HAP-1 (cell line): ENCODE results near the gene CHST2.
A peak's percentile ranks its signal among the peaks of the same experiment; 100 is the strongest.
"Not testable (repeated sequence)": the region's sequence is repeated elsewhere in the genome, so short reads cannot be mapped to it uniquely, and the experiment has no call there.

Experiments used
- DNase-seq, 2 experiments: peaks; one replicate each; pipeline ENCODE4 v3.0.0-alpha.2; 2016 to 2020; ENCODE audit warnings: low spot score in 2 of 2
- H3K27me3 ChIP-seq: fragments of 250-450 bp; sonication (Bioruptor Pico); 2 replicates; pipeline ENCODE4 v1.5.1; 2020; ENCODE audit warnings: low read depth, mild to moderate bottlenecking, moderate library complexity
- H3K36me3 ChIP-seq: fragments of 250-450 bp; sonication (Bioruptor Pico); replicated peaks from 2 replicates; pipeline ENCODE4 v1.5.1; 2020; ENCODE audit warnings: mild to moderate bottlenecking
- H3K4me1 ChIP-seq: fragments of 250-450 bp; sonication (Bioruptor Pico); 2 replicates; pipeline ENCODE4 v1.5.1; 2020; ENCODE audit warnings: mild to moderate bottlenecking
- H3K4me3 ChIP-seq: fragments of 250-450 bp; sonication (Bioruptor Pico); 2 replicates; pipeline ENCODE4 v1.5.1; 2020; ENCODE audit warnings: mild to moderate bottlenecking, moderate library complexity
- H3K9me3 ChIP-seq: fragments of 250-450 bp; sonication (Bioruptor Pico); 2 replicates; pipeline ENCODE4 v1.5.1; 2020; ENCODE audit warnings: mild to moderate bottlenecking, moderate library complexity
- in situ Hi-C: fragments of 300-500 bp; cut with MboI; formaldehyde crosslinking; loops from 3 replicates; pipeline ENCODE4 v1.14.3; 2020; ENCODE audit warnings: low sequenced_read_pairs, inconsistent platforms, mixed read lengths

CHST2 gene, protein sequence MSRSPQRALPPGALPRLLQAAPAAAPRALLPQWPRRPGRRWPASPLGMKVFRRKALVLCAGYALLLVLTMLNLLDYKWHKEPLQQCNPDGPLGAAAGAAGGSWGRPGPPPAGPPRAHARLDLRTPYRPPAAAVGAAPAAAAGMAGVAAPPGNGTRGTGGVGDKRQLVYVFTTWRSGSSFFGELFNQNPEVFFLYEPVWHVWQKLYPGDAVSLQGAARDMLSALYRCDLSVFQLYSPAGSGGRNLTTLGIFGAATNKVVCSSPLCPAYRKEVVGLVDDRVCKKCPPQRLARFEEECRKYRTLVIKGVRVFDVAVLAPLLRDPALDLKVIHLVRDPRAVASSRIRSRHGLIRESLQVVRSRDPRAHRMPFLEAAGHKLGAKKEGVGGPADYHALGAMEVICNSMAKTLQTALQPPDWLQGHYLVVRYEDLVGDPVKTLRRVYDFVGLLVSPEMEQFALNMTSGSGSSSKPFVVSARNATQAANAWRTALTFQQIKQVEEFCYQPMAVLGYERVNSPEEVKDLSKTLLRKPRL

DNA sequence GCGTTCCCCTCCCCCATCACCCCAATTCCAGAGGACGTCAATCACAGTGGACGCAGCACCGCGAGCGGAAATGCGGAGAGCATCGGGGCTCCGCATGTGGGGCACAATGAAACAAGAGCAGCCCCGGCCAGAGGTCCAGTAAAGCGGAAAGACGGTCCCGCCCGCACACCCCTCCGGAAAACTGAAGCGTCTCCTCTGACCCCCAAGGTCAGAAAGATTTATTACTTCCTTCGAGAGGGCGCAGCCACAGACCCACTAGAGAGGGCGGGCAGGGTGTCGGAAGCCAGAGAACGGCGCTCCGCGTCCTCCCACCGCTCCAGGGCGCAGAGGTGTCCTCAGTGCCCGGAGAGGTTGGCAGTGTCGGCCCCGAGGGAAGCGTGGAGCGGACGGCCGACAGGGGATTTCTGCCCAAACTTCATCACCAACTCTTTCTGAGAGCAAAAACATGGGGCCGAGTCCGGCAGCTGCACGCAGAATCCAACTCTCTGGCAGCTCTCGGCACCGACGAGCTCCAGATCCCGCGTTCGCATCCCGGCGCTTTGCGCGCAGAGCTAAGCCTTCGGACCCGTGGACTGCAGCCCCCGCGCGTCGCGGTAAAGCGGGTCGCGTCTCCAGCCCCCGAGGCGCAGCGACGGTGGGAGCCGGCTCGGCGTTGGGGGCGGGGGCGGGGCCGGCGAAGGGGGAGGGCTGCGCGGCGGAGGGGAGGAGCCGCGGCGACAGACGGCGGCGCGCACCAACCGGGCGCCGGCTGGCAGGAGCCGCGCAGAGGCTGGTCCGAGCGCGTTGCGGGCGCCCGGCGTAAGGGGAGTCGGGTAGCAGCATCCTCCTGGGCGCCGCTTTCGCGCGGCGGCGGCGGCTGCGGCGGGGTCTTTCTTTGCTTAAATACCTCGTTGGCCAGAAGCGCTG is at the start of gene CHST2:
CHST2 (plus strand) TSS at position 763 of the 906 bp plus-strand sequence. CDS start 1,046 bp downstream, outside the sequence.
- DNase-seq, result peak; percentile 78 to 80
- peaks cover 14% of the 10 kb centered on the region for H3K27me3 ChIP-seq
- peak within 1 kb of the TSS; percentile 55 for H3K4me3 ChIP-seq
- no peaks in the 10 kb centered on the region for H3K36me3 ChIP-seq
- H3K9me3 ChIP-seq, result no peaks in the 10 kb centered on the region
- in situ Hi-C loops, result no loop called here
- no peaks in the 10 kb centered on the region; the same call in 1 of the 2 replicates for H3K4me1 ChIP-seq

- Histone ChIP-seq H3K36me3 (no peaks in the 10 kb centered on the region), H3K27me3 (no peaks in the 10 kb centered on the region), H3K4me1 (peaks cover 5% of the 10 kb centered on the region), H3K9me3 (no peaks in the 10 kb centered on the region), H3K4me3 (no peak overlapping the region)
- DNase-seq, result no peak
- in situ Hi-C loops, result no loop called here
These were observed 48.5 kb upstream of the CHST2 start for GRCh38 chr3:143070977-143071551.

- H3K27me3 ChIP-seq, result no peaks in the 10 kb centered on the region
- no peak overlapping the region for H3K4me3 ChIP-seq
- DNase-seq, result no peak
- no peaks in the 10 kb centered on the region for H3K36me3 ChIP-seq
- H3K4me1 ChIP-seq, result peaks cover 5% of the 10 kb centered on the region
- in situ Hi-C loops, result no loop called here
- no peaks in the 10 kb centered on the region for H3K9me3 ChIP-seq
These were observed 47.8 kb upstream of the CHST2 start for GRCh38 chr3:143071776-143072175.

DNA sequence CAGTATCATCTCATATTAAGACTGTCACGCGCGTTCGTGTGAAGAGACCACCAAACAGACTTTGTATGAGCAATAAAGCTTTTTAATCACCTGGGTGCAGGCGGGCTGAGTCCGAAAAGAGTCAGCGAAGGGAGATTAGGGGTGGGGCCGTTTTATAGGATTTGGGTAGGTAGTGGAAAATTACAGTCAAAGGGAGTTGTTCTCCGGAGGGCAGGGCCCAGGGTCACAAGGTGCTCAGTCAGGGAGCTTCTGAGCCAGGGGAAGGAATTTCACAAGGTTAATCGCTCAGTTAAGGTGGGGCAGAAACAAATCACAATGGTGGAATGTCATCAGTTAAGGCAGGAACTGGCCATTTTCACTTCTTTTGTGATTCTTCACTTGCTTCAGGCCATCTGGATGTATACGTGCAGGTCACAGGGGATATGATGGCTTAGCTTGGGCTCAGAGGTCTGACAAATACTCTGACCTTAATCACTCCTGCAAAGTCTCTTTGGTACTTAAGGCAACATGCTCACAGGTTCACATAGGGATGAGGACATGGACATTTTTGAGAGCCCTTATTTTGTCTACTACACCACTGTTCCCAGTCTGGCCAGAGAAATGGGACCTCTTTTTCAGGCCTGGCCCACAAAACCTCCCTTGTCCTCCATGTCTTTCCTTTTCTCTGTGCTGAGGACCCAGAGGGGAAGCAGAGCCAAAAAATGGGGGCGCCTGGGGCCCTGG is 47.1 kb upstream of the CHST2 start:
- H3K27me3 ChIP-seq, DNase-seq, H3K9me3 ChIP-seq, H3K36me3 ChIP-seq, H3K4me1 ChIP-seq, in situ Hi-C loops, H3K4me3 ChIP-seq: not testable (repeated sequence)

- H3K9me3 ChIP-seq, H3K36me3 ChIP-seq, H3K4me3 ChIP-seq, H3K27me3 ChIP-seq, in situ Hi-C loops, DNase-seq, H3K4me1 ChIP-seq: not testable (repeated sequence)
These were observed 46.0 kb upstream of the CHST2 start for GRCh38 chr3:143073541-143073940.

- H3K4me3 ChIP-seq, DNase-seq, H3K36me3 ChIP-seq, H3K27me3 ChIP-seq, H3K4me1 ChIP-seq, H3K9me3 ChIP-seq, in situ Hi-C loops: not testable (repeated sequence)
These were observed 45.6 kb upstream of the CHST2 start for GRCh38 chr3:143073983-143074382.

DNA sequence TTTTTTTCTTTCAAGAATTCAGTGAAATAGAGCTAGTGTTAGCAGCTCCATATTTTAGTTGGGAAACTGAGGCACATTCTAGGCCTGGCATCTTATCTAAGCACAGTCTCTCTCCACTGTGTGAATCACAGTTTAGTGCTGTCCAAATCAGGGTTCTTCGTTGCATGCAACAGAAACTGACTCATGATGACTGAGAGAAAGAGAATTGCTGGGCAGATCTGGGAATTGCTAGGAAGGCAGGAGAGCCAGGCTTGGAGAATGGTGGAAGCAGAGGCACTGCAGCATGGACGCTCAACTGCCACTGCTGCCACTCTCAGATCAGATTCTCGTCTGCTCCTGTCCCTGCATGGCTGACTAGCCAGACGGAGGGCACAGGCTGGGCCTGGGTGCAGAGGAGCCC is 40.7 kb upstream of the CHST2 start:
- no peaks in the 10 kb centered on the region for H3K9me3 ChIP-seq
- in situ Hi-C loops, result loop anchor here (25.0 kb wide), 1 partner anchor 583 kb away; no protein-coding TSS in a partner anchor
- no peak for DNase-seq
- H3K4me1 ChIP-seq, result peaks cover 6% of the 10 kb centered on the region
- no peaks in the 10 kb centered on the region for H3K27me3 ChIP-seq
- H3K4me3 ChIP-seq, result no peak overlapping the region
- no peaks in the 10 kb centered on the region for H3K36me3 ChIP-seq

DNA sequence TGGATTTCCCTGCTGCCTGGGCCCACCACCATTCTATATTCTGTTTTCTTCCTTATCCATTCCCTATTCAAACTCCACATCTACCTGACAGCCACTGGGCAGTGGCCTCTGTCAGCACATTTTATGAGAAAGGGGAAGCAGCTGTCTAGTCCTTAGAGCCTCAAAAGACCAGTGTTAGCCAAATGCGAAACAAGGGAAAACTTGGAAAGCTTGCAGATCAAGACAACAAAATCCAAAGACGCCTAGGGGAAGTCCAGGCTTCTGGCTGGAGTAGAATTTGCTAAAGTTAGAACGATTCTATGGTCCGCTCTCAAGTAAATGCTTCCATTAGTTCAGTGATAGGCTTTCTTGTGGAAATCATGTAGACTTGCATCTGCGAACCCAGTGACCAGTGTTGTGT is 39.4 kb upstream of the CHST2 start:
- Histone ChIP-seq H3K27me3 (no peaks in the 10 kb centered on the region), H3K4me3 (no peak overlapping the region), H3K9me3 (no peaks in the 10 kb centered on the region), H3K4me1 (peaks cover 6% of the 10 kb centered on the region), H3K36me3 (no peaks in the 10 kb centered on the region)
- in situ Hi-C loops, result loop anchor here (25.0 kb wide), 1 partner anchor 582 kb away; no protein-coding TSS in a partner anchor
- no peak for DNase-seq

DNA sequence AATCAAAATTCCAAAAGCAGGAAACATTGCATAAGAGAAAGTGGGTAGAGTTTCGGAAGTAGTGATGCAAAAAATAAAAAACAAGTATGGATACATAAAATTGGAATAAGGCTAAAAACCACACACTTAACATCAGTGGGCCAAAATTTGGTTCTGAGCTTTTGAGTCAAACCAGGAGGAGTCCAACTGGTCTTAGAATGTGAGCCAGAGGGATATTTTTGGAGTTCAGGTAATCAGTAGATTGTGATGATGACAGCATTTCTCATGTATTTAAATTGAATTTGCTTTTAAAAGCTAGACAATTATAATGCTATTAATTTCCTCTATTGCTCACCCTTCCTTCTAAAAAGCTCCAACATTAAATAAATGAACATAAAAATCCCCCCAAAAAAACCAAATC is 38.2 kb upstream of the CHST2 start:
- H3K9me3 ChIP-seq, result no peaks in the 10 kb centered on the region
- no peak for DNase-seq
- H3K27me3 ChIP-seq, result no peaks in the 10 kb centered on the region
- H3K4me1 ChIP-seq, result peaks cover 6% of the 10 kb centered on the region
- no peaks in the 10 kb centered on the region for H3K36me3 ChIP-seq
- in situ Hi-C loops, result loop anchor here (25.0 kb wide), 1 partner anchor 581 kb away; no protein-coding TSS in a partner anchor
- no peak overlapping the region for H3K4me3 ChIP-seq

GRCh38 chr3:143081844-143082778 is 37.5 kb upstream of the CHST2 start:
- in situ Hi-C loops, result loop anchor here (25.0 kb wide), 1 partner anchor 580 kb away; no protein-coding TSS in a partner anchor
- no peak overlapping the region for H3K4me3 ChIP-seq

DNA sequence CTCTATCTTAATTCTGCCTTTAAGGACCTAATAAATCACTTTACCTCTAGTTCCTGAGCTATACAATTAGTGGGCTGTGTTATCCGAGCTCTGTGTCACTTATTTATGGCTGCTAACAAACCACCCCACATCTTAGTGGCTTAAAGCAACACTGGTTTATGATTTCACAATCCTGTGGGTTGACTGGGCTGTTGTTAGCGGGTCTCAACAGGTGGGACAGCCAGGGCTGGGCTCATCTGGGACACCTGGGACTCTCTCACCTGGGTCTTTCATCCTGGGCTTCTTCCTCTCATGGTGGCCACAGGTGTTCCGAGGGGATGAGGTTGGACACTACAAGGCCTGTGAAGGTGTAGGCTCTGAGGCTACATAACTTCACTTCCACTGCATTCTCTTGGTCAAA is 35.8 kb upstream of the CHST2 start:
- no peaks in the 10 kb centered on the region for H3K36me3 ChIP-seq
- H3K9me3 ChIP-seq, result no peaks in the 10 kb centered on the region
- in situ Hi-C loops, result loop anchor here (25.0 kb wide), 1 partner anchor 579 kb away; no protein-coding TSS in a partner anchor
- H3K4me1 ChIP-seq, result no peaks in the 10 kb centered on the region
- no peak overlapping the region for H3K4me3 ChIP-seq
- DNase-seq, result no peak
- H3K27me3 ChIP-seq, result no peaks in the 10 kb centered on the region

More at GRCh38 chr3:143081844-143082778, 37.5 kb upstream of the CHST2 start:
- peaks cover 6% of the 10 kb centered on the region for H3K4me1 ChIP-seq
- H3K36me3 ChIP-seq, result no peaks in the 10 kb centered on the region
- H3K9me3 ChIP-seq, result no peaks in the 10 kb centered on the region
- H3K27me3 ChIP-seq, result no peaks in the 10 kb centered on the region
- DNase-seq, result no peak
